ENCODE measurements around the gene ADGRV1. TPM values are rescaled to one million over a fixed set of nuclear protein-coding genes. Genes with fewer than 3 reads are reported as not detected.

Gene ADGRV1
- polyA plus RNA-seq, 4 donors: 10.7 to 13.9 (median 11.3) TPM

DNA sequence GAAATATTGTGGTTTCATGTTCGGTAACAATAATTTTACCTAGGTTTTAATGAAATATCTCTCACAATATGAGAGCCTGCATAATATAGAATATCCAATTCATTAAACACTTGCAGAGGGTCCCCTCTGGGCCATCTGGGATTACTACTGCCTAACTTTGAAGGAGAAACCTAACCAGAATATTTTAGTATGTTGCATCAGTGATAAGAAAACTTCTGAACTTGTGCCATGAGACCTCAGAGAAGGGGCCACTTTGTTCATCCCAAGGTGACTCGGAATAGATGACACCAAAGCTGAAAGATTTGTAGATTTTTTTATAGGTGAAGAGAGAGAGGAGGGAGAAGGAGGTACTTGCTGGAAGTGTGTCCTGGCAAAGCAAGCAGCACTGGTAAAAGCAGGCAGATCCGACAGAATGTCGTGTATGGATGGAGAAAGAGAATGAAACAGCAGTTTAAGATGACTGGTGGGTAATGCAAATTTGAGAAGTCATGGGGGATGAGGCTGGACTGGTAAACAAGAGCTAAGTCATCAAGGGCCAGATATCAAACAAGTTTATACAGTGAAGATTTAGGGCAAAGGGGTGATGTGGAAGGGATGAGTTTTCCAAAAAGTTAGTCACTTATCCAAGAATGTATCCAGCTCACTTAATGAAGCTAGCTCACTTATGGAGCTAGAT, 372.3 kb downstream of the ADGRV1 start:
- DNase-seq (ENCODE audit: low read depth in 4 of 4, low spot score in 2 of 4): no peak

- peak in 2 of 4 donors; percentile 62 to 73 for DNase-seq (ENCODE audit: low read depth in 4 of 4, low spot score in 2 of 4)
Measured at GRCh38 chr5:90932052-90932699, 373.6 kb downstream of the ADGRV1 start.

DNA sequence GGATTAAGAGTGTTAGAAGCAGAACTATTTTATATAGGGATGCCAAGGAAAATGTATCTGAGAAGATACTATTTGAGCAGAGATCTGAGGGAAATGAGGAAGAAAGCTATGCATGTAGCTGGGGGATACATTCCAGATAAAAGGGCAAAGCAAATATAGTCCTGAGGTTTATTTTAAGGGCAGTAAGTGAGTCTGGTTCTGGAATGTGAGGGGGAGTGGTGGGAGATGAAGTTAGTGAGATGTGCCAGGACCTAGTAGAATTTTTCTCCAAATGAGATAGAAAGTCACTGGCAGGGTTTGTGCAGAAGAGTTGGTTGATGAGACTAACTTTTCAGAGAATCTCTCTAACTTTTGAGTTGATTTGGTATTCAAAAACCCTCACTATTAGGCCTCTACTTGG, 374.7 kb downstream of the ADGRV1 start:
- DNase-seq (ENCODE audit: low read depth in 4 of 4, low spot score in 2 of 4): no peak

DNA sequence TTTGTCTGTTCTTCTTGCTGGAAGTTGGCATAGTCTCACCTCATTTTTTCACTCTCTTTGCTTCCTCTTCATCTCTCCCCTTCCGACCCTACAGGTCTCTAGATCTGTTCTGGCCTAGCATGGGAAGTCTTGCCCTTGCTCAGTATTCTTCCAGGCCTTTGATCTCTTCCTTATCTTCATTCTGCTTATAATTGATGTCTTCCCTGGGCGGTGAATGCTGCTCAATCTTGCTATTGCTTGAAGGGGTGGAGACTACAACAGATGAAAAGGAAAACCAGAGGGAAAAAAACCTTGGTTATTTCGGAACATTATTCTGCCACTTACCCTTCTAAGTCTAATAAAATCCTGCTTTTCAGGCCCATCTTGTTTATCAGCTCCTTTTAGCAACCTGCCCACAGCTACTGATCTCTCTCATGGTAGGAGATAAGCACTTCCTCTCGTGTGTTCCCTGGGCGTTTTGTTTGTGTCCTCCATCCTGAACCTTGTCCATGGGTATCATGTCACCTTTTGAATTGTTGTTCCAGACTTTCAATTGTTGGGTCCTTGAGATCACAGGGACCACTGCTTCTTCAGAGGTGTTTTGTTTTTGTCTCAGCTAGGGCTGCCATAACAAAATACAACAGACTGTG, 375.6 kb downstream of the ADGRV1 start:
- DNase-seq (ENCODE audit: low read depth in 4 of 4, low spot score in 2 of 4): no peak

- DNase-seq (ENCODE audit: low read depth in 4 of 4, low spot score in 2 of 4): no peak
Measured at GRCh38 chr5:90934738-90935137, 376.1 kb downstream of the ADGRV1 start.

- DNase-seq (ENCODE audit: low read depth in 4 of 4, low spot score in 2 of 4): no peak
Measured at GRCh38 chr5:90939211-90939610, 380.6 kb downstream of the ADGRV1 start.

DNA sequence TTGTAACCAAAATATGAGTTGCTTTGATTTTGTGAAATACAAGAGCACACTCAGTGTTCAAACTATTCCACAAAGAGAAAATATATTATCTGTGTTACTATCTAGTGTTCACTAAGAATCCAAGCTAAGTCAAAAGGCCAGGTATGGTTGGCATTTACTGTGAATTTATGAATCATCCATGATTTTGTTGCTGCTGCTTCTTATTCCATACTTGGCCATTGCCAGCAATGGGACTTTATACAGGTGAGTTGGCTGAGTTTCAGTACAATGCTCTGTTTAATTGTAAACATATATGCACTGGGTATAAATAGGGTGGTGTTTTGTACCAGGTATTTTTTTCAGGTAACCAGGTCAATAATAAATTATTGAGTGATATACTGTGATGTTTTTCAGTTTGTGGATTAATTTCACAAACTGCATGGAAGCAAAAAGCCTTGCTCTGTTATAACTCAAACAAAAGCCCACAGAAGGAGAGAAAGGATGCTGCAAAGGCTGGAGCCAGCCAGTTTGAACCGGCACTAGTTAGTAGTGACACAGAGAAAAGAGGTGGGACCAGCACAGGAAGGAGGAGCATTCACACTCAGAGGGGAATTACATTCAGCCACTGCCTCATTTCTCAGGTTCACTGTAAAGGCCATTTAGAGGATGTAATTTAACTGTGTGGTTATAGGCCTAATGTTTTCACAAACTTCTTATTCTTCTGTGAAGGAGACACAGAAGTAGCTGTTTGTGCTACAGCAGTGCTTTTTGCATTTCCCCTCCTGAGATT, 381.8 kb downstream of the ADGRV1 start:
- DNase-seq (ENCODE audit: low read depth in 4 of 4, low spot score in 2 of 4): peak in 3 of 4 donors; percentile 54 to 81 (median 70)

DNA sequence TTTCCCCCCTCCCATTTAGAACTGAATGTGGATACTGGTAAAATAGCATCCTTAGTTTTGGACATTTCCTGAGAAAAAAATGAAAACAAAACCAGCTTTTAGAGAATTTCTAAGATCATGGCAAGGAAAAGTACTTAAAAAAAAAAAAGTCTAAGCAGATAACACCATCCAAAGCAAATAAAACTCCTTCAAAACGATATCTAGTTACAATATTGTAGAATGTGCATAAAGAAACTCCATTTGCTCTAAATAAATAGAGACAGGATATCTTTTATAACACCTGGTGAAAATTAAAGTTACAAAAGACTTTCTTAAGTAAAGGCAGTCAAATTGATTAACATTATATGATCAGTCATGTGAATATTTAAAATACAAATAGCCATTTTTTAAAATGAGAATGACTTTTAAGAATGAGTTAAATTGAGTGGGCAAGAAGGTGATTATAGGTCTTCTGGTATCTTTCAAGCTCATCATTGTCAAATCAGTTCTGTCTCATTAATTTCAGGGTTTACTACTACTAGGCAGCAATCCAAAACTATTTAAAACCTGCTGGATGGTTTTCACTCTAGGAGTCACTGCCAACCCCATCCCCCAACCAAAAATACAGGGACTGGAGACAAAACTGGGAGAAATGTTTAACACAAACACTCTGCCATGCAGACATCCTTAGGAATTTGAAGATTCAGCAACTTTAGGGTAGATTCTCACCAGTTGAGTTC, 382.6 kb downstream of the ADGRV1 start:
- DNase-seq (ENCODE audit: low read depth in 4 of 4, low spot score in 2 of 4): peak in 1 of 4 donors; percentile 62

GRCh38 chr5:90944116-90944515, 385.5 kb downstream of the ADGRV1 start:
- no peak for DNase-seq (ENCODE audit: low read depth in 4 of 4, low spot score in 2 of 4)

DNA sequence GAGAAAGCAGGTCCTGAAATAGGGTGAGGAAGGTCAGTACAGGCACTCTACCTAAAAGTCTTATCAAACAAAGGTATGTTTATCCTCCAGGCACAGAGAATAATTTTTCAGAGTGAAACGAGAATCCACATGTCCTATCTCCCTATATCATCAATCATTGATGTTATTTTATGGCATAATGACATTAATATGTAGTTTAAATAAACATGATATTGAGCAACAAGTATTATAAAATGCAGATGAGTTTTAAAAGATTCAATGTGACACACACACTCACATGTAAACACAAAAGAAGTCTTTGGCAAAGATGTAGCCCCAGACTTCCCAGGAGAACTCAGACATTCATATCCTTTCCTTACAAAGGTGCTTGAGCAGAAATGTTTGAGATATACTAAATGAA, 389.1 kb downstream of the ADGRV1 start:
- DNase-seq (ENCODE audit: low read depth in 4 of 4, low spot score in 2 of 4): no peak

DNA sequence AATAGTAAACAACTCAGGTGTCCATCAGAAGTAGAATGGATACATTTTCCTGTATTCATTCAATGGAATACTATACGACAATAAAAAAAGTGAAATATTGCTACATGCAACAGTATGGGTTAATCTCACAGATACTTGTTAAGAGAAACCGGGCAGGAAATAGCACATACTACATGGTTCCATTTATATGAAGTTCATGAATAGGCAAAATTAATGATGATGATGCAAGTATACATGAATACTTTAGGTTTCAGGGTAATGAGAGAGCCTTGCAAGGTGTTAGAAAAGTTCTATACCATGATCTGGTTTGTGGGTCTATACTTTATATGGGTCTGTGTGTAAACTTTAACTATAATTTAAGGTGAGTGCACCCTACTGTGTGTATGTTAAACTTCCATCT, 390.4 kb downstream of the ADGRV1 start:
- no peak for DNase-seq (ENCODE audit: low read depth in 4 of 4, low spot score in 2 of 4)

GRCh38 chr5:90949469-90950358, 391.1 kb downstream of the ADGRV1 start:
- DNase-seq (ENCODE audit: low read depth in 4 of 4, low spot score in 2 of 4): no peak

- no peak for DNase-seq (ENCODE audit: low read depth in 4 of 4, low spot score in 2 of 4)
Measured at GRCh38 chr5:90955001-90955635, 396.5 kb downstream of the ADGRV1 start.

GRCh38 chr5:90956511-90957097, 398.0 kb downstream of the ADGRV1 start:
- DNase-seq (ENCODE audit: low read depth in 4 of 4, low spot score in 2 of 4): no peak

GRCh38 chr5:90957906-90958305, 399.3 kb downstream of the ADGRV1 start:
- no peak for DNase-seq (ENCODE audit: low read depth in 4 of 4, low spot score in 2 of 4)

DNA sequence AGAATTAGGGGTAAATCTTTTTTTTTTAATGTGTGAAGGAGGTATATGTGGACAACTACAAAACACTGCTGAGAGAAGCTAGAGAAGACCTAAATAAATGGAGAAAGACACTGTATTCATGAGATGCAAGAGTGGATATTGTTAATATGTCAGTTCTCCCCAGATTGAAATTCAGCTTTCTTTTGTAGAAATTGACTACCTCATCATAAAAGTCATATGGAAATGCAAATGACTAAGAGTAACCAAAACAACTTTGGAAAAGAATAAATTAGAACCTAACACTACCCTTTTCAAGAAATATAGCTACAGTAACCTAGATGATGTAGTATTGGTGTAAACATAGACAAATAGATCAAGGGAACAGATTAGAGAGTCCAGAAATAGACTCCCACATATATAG, 400.7 kb downstream of the ADGRV1 start:
- no peak for DNase-seq (ENCODE audit: low read depth in 4 of 4, low spot score in 2 of 4)

- no peak for DNase-seq (ENCODE audit: low read depth in 4 of 4, low spot score in 2 of 4)
Measured at GRCh38 chr5:90962481-90962880, 403.9 kb downstream of the ADGRV1 start.

DNA sequence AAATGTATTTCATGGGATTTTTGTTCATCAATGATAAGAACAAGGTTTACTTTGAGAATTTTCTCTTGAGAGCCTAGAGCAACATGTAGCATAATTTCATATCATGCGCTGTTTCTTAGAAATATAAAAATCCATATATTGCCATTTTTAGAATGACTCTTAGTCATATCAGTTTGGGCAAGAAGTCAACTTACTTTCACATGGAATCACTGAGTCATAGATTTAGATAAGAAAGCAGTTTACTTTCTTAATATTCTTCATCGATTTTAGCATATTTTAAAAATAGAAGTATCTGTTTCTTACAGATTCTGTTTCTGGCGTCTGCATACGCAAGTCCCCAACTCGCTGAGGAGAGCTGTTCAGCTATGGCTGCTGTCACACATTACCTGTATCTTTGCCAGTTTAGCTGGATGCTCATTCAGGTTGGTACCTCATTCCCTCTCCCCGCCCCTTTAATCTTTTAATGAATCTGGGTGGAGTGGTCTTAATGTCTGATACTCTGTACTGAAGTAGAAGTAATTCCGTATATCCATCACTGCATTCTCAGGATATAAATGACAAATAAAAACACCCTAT, 406.6 kb downstream of the ADGRV1 start:
- DNase-seq (ENCODE audit: low read depth in 4 of 4, low spot score in 2 of 4): no peak

Measured in left renal cortex interstitium (tissue), 4 donors.